ENCODE measurements around the gene PRRC2A. TPM values are rescaled to one million over a fixed set of nuclear protein-coding genes. Genes with fewer than 3 reads are reported as not detected.

PRRC2A gene
- total RNA-seq: 100 to 1,000 TPM; 265 to 286 TPM

- H3K27me3 Mint-ChIP-seq: no peaks in the 10 kb centered on the region
- peak; percentile 88 for DNase-seq
- CTCF ChIA-PET: interaction anchor here (0.6 to 1.6 kb wide), 7 partner anchors 22 to 122 kb away, joined by 3 to 7 read pairs (median 3); no protein-coding TSS in a partner anchor
- ATAC-seq: peak; percentile 28
- H3K4me3 Mint-ChIP-seq: peak within 1 kb of the TSS; percentile 99
- H3K9me3 Mint-ChIP-seq (ENCODE audit: low read depth): no peaks in the 10 kb centered on the region
- H3K27ac Mint-ChIP-seq: peak within 1 kb of the TSS; percentile 96
- peaks cover 45% of the 10 kb centered on the region for H3K4me1 Mint-ChIP-seq
- H3K36me3 Mint-ChIP-seq: peaks cover 51% of the 10 kb centered on the region
Observed at GRCh38 chr6:31620586-31621319, at the start of gene PRRC2A. Gene PRRC2A, plus strand, starts transcription at chr6:31620715. Its CDS starts 2,075 bp downstream, at chr6:31622790.

GRCh38 chr6:31572041-31572911 is 48.2 kb upstream of the PRRC2A start, which contains the start of gene LTA:
Gene LTA, plus strand, starts transcription at chr6:31572289. Its CDS starts 454 bp downstream, at chr6:31572743.
- H3K4me1 Mint-ChIP-seq: peaks cover 92% of the 10 kb centered on the region

GRCh38 chr6:31573239-31574105 is 47.0 kb upstream of the PRRC2A start:
- Mint-ChIP-seq H3K4me1 (peaks cover 88% of the 10 kb centered on the region), H3K27ac (peak overlapping the region; percentile 94), H3K4me3 (peak overlapping the region; percentile 89), H3K27me3 (peaks cover 15% of the 10 kb centered on the region), H3K36me3 (peaks cover 30% of the 10 kb centered on the region), H3K9me3 (ENCODE audit: low read depth) (no peaks in the 10 kb centered on the region)
- ATAC-seq: no peak
- CTCF ChIA-PET: interaction anchor here (6.1 to 17.5 kb wide), 3 partner anchors 12 to 23 kb away, joined by 102 to 931 read pairs (median 189); partner anchors contain the start of genes ATP6V1G2, LST1, LTB and NCR3
- no peak for DNase-seq

More at GRCh38 chr6:31572041-31572911, 48.2 kb upstream of the PRRC2A start, which contains the start of gene LTA:
- peak; percentile 59 for ATAC-seq
- peaks cover 24% of the 10 kb centered on the region for H3K27me3 Mint-ChIP-seq
- H3K4me3 Mint-ChIP-seq: peak within 1 kb of the TSS; percentile 89
- peaks cover 22% of the 10 kb centered on the region for H3K36me3 Mint-ChIP-seq
- CTCF ChIA-PET: interaction anchor here (1.4 to 17.5 kb wide), 9 partner anchors 9 to 26 kb away, joined by 5 to 931 read pairs (median 93); partner anchors contain the start of genes ATP6V1G2, LST1, LTB and NCR3
- H3K9me3 Mint-ChIP-seq (ENCODE audit: low read depth): no peaks in the 10 kb centered on the region
- peak within 1 kb of the TSS; percentile 94 for H3K27ac Mint-ChIP-seq
- peak; percentile 87 for DNase-seq

DNA sequence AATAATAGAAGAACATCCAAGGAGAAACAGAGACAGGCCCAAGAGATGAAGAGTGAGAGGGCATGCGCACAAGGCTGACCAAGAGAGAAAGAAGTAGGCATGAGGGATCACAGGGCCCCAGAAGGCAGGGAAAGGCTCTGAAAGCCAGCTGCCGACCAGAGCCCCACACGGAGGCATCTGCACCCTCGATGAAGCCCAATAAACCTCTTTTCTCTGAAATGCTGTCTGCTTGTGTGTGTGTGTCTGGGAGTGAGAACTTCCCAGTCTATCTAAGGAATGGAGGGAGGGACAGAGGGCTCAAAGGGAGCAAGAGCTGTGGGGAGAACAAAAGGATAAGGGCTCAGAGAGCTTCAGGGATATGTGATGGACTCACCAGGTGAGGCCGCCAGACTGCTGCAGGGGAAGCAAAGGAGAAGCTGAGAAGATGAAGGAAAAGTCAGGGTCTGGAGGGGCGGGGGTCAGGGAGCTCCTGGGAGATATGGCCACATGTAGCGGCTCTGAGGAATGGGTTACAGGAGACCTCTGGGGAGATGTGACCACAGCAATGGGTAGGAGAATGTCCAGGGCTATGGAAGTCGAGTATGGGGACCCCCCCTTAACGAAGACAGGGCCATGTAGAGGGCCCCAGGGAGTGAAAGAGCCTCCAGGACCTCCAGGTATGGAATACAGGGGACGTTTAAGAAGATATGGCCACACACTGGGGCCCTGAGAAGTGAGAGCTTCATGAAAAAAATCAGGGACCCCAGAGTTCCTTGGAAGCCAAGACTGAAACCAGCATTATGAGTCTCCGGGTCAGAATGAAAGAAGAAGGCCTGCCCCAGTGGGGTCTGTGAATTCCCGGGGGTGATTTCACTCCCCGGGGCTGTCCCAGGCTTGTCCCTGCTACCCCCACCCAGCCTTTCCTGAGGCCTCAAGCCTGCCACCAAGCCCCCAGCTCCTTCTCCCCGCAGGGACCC is 46.1 kb upstream of the PRRC2A start:
- no peak for ATAC-seq
- Mint-ChIP-seq H3K9me3 (ENCODE audit: low read depth) (no peaks in the 10 kb centered on the region), H3K4me1 (peaks cover 88% of the 10 kb centered on the region), H3K27me3 (peaks cover 9% of the 10 kb centered on the region), H3K4me3 (peak overlapping the region; percentile 99), H3K27ac (peak overlapping the region; percentile 92), H3K36me3 (peaks cover 33% of the 10 kb centered on the region)
- CTCF ChIA-PET: interaction anchor here (0.7 to 17.5 kb wide), 7 partner anchors 13 to 80 kb away, joined by 3 to 931 read pairs (median 4); partner anchors contain the start of genes ATP6V1G2, LST1, LTB and NCR3
- DNase-seq: no peak

DNA sequence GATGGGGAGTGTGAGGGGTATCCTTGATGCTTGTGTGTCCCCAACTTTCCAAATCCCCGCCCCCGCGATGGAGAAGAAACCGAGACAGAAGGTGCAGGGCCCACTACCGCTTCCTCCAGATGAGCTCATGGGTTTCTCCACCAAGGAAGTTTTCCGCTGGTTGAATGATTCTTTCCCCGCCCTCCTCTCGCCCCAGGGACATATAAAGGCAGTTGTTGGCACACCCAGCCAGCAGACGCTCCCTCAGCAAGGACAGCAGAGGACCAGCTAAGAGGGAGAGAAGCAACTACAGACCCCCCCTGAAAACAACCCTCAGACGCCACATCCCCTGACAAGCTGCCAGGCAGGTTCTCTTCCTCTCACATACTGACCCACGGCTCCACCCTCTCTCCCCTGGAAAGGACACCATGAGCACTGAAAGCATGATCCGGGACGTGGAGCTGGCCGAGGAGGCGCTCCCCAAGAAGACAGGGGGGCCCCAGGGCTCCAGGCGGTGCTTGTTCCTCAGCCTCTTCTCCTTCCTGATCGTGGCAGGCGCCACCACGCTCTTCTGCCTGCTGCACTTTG is 45.1 kb upstream of the PRRC2A start, which contains the start of gene TNF:
Gene TNF (plus strand): TSS at position 231 of the 567 bp plus-strand sequence. CDS start 177 bp downstream, at position 408.
- CTCF ChIA-PET: interaction anchor here (0.7 to 17.5 kb wide), 8 partner anchors 14 to 81 kb away, joined by 3 to 931 read pairs (median 5); partner anchors contain the start of genes ATP6V1G2, DDX39B, LST1 and LTB
- Mint-ChIP-seq H3K4me1 (peaks cover 87% of the 10 kb centered on the region), H3K27ac (peak within 1 kb of the TSS; percentile 92), H3K36me3 (peaks cover 41% of the 10 kb centered on the region), H3K9me3 (ENCODE audit: low read depth) (no peaks in the 10 kb centered on the region), H3K27me3 (no peaks in the 10 kb centered on the region), H3K4me3 (peak within 1 kb of the TSS; percentile 99)
- peak; percentile 88 for DNase-seq
- ATAC-seq: peak; percentile 32

GRCh38 chr6:31575952-31576685 is 44.4 kb upstream of the PRRC2A start:
- no peaks in the 10 kb centered on the region for H3K27me3 Mint-ChIP-seq
- peaks cover 83% of the 10 kb centered on the region for H3K4me1 Mint-ChIP-seq
- no peak for DNase-seq
- CTCF ChIA-PET: interaction anchor here (0.6 to 17.5 kb wide), 12 partner anchors 8 to 81 kb away, joined by 3 to 931 read pairs (median 4); partner anchors contain the start of genes ATP6V1G2, DDX39B, LST1 and LTB
- peaks cover 47% of the 10 kb centered on the region for H3K36me3 Mint-ChIP-seq
- H3K9me3 Mint-ChIP-seq (ENCODE audit: low read depth): no peaks in the 10 kb centered on the region
- ATAC-seq: no peak
- H3K27ac Mint-ChIP-seq: peak overlapping the region; percentile 92
- H3K4me3 Mint-ChIP-seq: peak overlapping the region; percentile 99

GRCh38 chr6:31576897-31577578 is 43.5 kb upstream of the PRRC2A start:
- Mint-ChIP-seq H3K4me1 (peaks cover 74% of the 10 kb centered on the region), H3K4me3 (peak overlapping the region; percentile 99), H3K36me3 (peaks cover 56% of the 10 kb centered on the region), H3K27ac (peak overlapping the region; percentile 92), H3K27me3 (no peaks in the 10 kb centered on the region), H3K9me3 (ENCODE audit: low read depth) (no peaks in the 10 kb centered on the region)
- CTCF ChIA-PET: interaction anchor here (1.1 to 17.5 kb wide), 10 partner anchors 7 to 253 kb away, joined by 3 to 931 read pairs (median 4); partner anchors contain the start of genes ATP6V1G2, DDX39B, LST1 and LTA
- DNase-seq: peak; percentile 90
- ATAC-seq: peak; percentile 3

GRCh38 chr6:31577579-31577966 is 42.9 kb upstream of the PRRC2A start:
- no peak for DNase-seq
- Mint-ChIP-seq H3K27me3 (no peaks in the 10 kb centered on the region), H3K4me3 (peak overlapping the region; percentile 99)

DNA sequence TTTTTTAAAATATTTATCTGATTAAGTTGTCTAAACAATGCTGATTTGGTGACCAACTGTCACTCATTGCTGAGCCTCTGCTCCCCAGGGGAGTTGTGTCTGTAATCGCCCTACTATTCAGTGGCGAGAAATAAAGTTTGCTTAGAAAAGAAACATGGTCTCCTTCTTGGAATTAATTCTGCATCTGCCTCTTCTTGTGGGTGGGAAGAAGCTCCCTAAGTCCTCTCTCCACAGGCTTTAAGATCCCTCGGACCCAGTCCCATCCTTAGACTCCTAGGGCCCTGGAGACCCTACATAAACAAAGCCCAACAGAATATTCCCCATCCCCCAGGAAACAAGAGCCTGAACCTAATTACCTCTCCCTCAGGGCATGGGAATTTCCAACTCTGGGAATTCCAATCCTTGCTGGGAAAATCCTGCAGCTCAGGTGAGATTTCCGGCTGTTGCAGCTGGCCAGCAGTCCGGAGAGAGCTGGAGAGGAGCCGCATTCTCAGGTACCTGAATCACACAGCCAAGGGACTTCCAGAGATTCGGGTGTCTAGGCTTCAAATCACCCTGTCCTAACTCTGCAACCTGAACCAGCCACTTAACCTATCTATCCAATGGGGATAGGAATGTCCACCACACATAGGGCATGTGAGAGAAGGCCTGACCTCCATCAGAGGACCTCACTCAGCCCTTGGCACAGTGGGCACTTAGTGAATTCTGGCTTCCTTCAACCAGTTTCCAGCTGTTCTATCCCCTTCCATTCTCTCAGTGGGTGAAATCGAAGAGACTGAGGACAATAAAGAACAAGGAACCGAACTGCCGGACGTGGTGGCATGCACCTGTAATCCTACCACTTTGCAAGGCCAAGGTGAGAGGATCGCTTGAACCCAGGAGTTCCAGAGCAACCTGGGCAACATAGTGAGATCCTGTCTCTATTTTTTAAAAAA is 42.1 kb upstream of the PRRC2A start:
- ATAC-seq (no peak), DNase-seq (no peak)
- Mint-ChIP-seq H3K36me3 (peaks cover 63% of the 10 kb centered on the region), H3K27me3 (no peaks in the 10 kb centered on the region), H3K4me1 (peaks cover 71% of the 10 kb centered on the region), H3K9me3 (ENCODE audit: low read depth) (no peaks in the 10 kb centered on the region), H3K27ac (peak overlapping the region; percentile 65), H3K4me3 (peak overlapping the region; percentile 86)
- CTCF ChIA-PET: interaction anchor here (1.3 to 26.0 kb wide), 6 partner anchors 9 to 252 kb away, joined by 3 to 952 read pairs (median 146); partner anchors contain the start of genes ATP6V1G2, DDX39B, LST1 and LTA

More at GRCh38 chr6:31577579-31577966, 42.9 kb upstream of the PRRC2A start:
- peak overlapping the region; percentile 92 for H3K27ac Mint-ChIP-seq
- ATAC-seq: no peak
- H3K36me3 Mint-ChIP-seq: peaks cover 59% of the 10 kb centered on the region
- CTCF ChIA-PET: interaction anchor here (1.3 to 17.5 kb wide), 7 partner anchors 8 to 253 kb away, joined by 3 to 931 read pairs (median 93); partner anchors contain the start of genes ATP6V1G2, LST1, LTA and LTB
- no peaks in the 10 kb centered on the region for H3K9me3 Mint-ChIP-seq (ENCODE audit: low read depth)
- H3K4me1 Mint-ChIP-seq: peaks cover 73% of the 10 kb centered on the region
